MCF 10A (cell line): ENCODE data around the gene HNRNPM. TPM values are rescaled to one million over a fixed set of nuclear protein-coding genes. Genes with fewer than 3 reads are reported as not detected.

Experiments
- BruUV-seq: library from RNA; stranded (reverse); fragments of 400-500 nt; replicated peaks from 2 replicates; lab custom pipeline; 2021; lab: Mats Ljungman, UMichigan
- CTCF ChIA-PET: fragments of 300-600 bp; sonication (Branson Sonifier 250); formaldehyde crosslinking; extraction: SDS; loops from one replicate; lab custom pipeline; 2021; ENCODE audit warnings: antibody characterized with exemption, inconsistent platforms; lab: Yijun Ruan, JAX
- POLR2A ChIA-PET: fragments of 300-600, 350-650 bp; sonication (Branson Sonifier 250); formaldehyde crosslinking; extraction: SDS; loops from one replicate; lab custom pipeline; 2020; ENCODE audit warnings: antibody characterized with exemption, inconsistent platforms; lab: Yijun Ruan, JAX
- DNase-seq: peaks from one replicate; pipeline ENCODE4 v3.0.0-alpha.2; 2018; ENCODE audit not compliant: unreplicated experiment
- H3K27ac Mint-ChIP-seq: one replicate; pipeline ENCODE4 v1.8.0; 2022; ENCODE audit warnings: mild to moderate bottlenecking, low read depth, mixed read lengths; ENCODE audit not compliant: unreplicated experiment
- H3K27me3 Mint-ChIP-seq: one replicate; pipeline ENCODE4 v1.8.0; 2022; ENCODE audit warnings: mixed read lengths; ENCODE audit not compliant: insufficient read depth, unreplicated experiment
- H3K36me3 Mint-ChIP-seq: one replicate; pipeline ENCODE4 v1.8.0; 2022; ENCODE audit warnings: mild to moderate bottlenecking, moderate library complexity, mixed read lengths; ENCODE audit not compliant: insufficient read depth, unreplicated experiment
- H3K4me1 Mint-ChIP-seq: one replicate; pipeline ENCODE4 v1.8.0; 2022; ENCODE audit warnings: mixed read lengths; ENCODE audit not compliant: insufficient read depth, unreplicated experiment
- H3K4me3 Mint-ChIP-seq: one replicate; pipeline ENCODE4 v1.8.0; 2022; ENCODE audit warnings: mild to moderate bottlenecking, moderate library complexity, mixed read lengths; ENCODE audit not compliant: unreplicated experiment
- H3K9me3 Mint-ChIP-seq: one replicate; pipeline ENCODE4 v1.8.0; 2022; ENCODE audit warnings: mixed read lengths; ENCODE audit not compliant: unreplicated experiment
- intact Hi-C: fragments of 100-400 bp; cut with micrococcal nuclease; formaldehyde crosslinking; loops from 2 replicates; pipeline ENCODE4 v1.14.1; 2022
- total RNA-seq: library from RNA; stranded (reverse); gene quantifications from 2 replicates; pipeline ENCODE4 v1.2.3, GENCODE V29; 2022
- TF ChIP-seq, protein P1 (sequence below): fragments of 200-600 bp; IDR thresholded peaks from one replicate; pipeline ENCODE4 v1.8.0; 2022; ENCODE audit warnings: antibody characterized with exemption, mild to moderate bottlenecking; ENCODE audit not compliant: unreplicated experiment

The HNRNPM gene
- total RNA-seq, 1 experiment from 2014 or later, result 161 TPM

DNA sequence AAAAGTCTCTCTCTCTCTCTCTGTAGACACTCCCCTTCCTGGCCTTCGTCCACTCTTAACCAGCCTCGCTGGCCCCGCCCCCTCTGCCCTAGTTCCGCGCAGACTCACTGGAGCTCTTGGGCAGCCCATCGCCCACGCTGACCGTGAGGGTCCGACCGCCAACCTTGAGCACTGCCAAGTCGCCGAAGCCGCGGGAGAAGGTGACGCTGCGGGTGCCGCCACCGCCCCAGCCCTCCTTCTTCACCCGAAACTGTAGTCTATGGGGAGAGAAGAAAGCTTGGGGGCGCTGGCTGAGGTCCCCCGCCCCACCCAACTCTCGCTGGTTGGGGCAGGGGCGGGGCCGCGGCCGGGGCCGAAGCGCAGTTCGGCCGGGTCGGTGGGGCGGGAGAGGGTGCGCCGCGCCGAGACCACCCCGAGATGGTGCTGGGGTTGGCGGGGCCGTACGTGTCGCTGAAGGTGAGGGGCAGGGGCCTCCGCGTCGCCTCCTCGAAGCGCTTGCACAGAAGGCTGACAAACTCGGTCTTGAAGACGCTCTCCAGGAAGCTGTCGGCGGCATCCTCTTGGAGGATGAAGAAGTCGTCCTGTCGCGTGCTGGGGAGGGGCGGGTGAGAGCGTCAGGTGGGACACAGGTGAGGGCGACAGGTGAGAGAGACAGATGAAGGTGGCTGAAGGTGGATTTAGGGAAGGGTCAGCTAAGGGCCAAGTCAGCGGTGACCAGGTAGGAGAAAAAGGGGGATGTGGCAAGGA lies 81.7 kb downstream of the HNRNPM start:
- no peak overlapping the region for H3K27ac Mint-ChIP-seq
- no peaks in the 10 kb centered on the region for H3K4me1 Mint-ChIP-seq
- DNase-seq, result peak; percentile 94
- H3K27me3 Mint-ChIP-seq, result no peaks in the 10 kb centered on the region
- intact Hi-C loops, result no loop called here
- TF ChIP-seq, protein P1, sequence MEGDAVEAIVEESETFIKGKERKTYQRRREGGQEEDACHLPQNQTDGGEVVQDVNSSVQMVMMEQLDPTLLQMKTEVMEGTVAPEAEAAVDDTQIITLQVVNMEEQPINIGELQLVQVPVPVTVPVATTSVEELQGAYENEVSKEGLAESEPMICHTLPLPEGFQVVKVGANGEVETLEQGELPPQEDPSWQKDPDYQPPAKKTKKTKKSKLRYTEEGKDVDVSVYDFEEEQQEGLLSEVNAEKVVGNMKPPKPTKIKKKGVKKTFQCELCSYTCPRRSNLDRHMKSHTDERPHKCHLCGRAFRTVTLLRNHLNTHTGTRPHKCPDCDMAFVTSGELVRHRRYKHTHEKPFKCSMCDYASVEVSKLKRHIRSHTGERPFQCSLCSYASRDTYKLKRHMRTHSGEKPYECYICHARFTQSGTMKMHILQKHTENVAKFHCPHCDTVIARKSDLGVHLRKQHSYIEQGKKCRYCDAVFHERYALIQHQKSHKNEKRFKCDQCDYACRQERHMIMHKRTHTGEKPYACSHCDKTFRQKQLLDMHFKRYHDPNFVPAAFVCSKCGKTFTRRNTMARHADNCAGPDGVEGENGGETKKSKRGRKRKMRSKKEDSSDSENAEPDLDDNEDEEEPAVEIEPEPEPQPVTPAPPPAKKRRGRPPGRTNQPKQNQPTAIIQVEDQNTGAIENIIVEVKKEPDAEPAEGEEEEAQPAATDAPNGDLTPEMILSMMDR, result no peak
- no TSS peak for BruUV-seq
- ChIA-PET POLR2A (interaction anchor here (0.5 to 3.6 kb wide), 12 partner anchors 13 to 1301 kb away, joined by 3 to 40 read pairs (median 3); partner anchors contain the start of genes HNRNPM, UBL5 and ZNF414), CTCF (interaction anchor here (0.6 kb wide), 2 partner anchors 50 to 206 kb away, joined by 3 read pairs; no protein-coding TSS in a partner anchor)
- no peak overlapping the region for H3K4me3 Mint-ChIP-seq
- H3K9me3 Mint-ChIP-seq, result no peaks in the 10 kb centered on the region
- no peaks in the 10 kb centered on the region for H3K36me3 Mint-ChIP-seq

DNA sequence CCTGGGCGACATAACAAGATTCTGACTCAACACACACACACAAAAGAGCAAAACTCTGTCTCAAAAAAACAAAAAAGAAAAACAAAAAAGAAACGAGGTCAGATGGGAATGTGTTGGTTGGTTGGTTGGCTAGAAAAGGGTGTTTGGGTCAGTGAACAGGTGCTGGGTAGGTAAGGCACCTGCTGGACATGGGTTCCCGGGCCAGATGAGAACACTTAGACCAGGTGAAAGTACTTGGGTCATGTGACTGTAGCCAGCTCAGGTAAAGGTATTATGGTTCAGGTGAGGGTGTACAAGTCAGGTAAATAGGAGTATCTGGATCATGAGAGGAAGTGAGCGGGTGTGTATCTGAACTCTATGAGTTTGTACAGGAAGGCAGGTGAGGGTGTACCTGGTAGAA lies 83.7 kb downstream of the HNRNPM start:
- H3K4me1 Mint-ChIP-seq, result no peaks in the 10 kb centered on the region

DNA sequence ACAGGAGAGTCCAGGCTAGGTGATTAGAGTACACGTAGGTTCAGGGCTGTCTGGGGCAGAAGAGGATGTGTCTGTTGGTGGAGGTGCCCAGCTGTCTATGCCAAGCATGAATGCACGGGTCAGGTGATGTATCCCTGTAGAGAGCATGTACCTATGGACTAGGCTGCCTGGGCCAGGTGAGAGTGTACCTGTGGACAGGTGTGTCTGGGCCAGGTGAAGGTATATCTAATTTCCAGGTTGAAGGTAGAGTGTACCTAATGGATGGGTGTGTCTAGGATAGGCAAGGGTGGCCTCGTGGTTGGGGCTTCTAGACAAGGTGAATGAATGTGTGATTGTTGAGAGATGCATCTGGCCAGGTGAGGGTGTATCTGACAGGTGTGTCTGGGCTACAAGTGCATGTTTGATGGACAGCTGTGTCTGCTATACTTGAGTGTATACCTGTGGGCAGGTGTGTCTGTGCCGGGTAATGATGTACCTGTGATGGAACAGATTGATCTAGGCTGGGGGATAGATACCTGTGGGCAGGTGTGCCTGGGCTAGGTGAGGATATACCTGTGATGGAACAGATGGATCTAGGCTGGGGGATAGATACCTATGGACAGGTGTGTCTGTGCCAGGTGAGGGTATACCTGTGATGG lies 84.7 kb downstream of the HNRNPM start:
- Mint-ChIP-seq H3K4me1 (no peaks in the 10 kb centered on the region), H3K27me3 (no peaks in the 10 kb centered on the region), H3K4me3 (no peak overlapping the region), H3K27ac (no peak overlapping the region), H3K9me3 (no peaks in the 10 kb centered on the region), H3K36me3 (no peaks in the 10 kb centered on the region)
- CTCF ChIA-PET, result no interaction called here
- POLR2A ChIA-PET, result interaction anchor here (0.7 kb wide), 1 partner anchor 1090 kb away, joined by 3 read pairs; no protein-coding TSS in a partner anchor
- BruUV-seq, result no TSS peak
- TF ChIP-seq, protein P1, result no peak
- intact Hi-C loops, result no loop called here
- no peak for DNase-seq

More for the DNA sequence above, 83.7 kb downstream of the HNRNPM start:
- intact Hi-C loops, result no loop called here
- Mint-ChIP-seq H3K36me3 (no peaks in the 10 kb centered on the region), H3K9me3 (no peaks in the 10 kb centered on the region), H3K27ac (no peak overlapping the region), H3K27me3 (no peaks in the 10 kb centered on the region), H3K4me3 (no peak overlapping the region)
- DNase-seq, result no peak
- no TSS peak for BruUV-seq
- CTCF ChIA-PET, result interaction anchor here (0.6 to 1.0 kb wide), 3 partner anchors 52 to 676 kb away, joined by 3 to 4 read pairs (median 3); no protein-coding TSS in a partner anchor
- TF ChIP-seq, protein P1, result no peak
- POLR2A ChIA-PET, result interaction anchor here (0.7 kb wide), 1 partner anchor 1091 kb away, joined by 3 read pairs; no protein-coding TSS in a partner anchor
